COLO668 (cell line): ENCODE results near the gene GRIK4.

Source experiments
- DNase-seq: peaks from one replicate; lab custom pipeline; 2025; ENCODE audit not compliant: unreplicated experiment; lab: John Stamatoyannopoulos, UW

Gene GRIK4

DNA sequence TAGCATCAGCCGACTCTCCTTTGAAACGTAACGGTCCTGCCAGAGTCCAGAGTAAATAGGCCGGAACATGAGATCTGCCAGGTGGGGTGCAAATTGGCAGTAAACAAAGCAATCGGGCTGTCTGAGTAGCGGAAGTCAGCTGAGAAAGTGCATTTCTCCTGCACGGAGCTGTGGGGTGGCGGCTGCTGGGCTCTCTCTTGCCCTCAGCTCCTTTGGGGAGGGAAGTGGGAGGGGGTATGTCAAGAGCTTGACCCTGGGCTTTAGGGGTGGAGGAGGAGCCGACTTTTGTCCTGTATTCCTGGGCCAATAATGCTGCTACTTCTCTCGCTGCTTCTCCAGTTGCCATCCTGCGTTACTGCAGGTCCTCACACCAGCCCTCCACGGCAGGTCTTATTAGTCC, 11.6 kb downstream of the GRIK4 start:
- peak; percentile 25 for DNase-seq

DNA sequence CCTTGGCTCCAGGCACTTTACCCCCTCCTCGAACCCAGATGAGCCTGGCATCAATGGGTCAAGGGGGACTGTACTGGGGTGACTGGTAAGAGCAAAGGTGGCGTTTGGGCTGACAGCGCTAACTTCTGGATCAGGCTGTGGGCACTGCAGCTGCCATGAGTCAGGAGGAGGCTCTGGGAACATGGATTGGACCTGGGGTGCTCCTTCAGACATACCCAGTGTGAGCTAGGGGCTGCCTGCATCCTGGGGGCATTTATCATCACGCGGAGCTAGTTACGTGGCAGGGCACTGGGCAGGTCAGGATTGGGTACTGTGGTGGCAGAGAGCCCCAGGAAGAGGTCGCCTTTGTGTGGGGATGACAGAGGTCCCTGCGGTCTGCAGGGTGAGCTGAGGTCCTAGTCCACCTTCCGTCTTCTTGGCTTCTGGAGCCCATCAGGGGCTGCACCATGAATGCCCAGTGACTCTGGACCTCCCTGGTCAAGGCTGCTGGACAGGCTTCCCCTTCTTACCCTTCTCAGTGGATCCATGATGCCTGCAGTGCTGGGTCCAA, 13.1 kb downstream of the GRIK4 start:
- DNase-seq = no peak

DNA sequence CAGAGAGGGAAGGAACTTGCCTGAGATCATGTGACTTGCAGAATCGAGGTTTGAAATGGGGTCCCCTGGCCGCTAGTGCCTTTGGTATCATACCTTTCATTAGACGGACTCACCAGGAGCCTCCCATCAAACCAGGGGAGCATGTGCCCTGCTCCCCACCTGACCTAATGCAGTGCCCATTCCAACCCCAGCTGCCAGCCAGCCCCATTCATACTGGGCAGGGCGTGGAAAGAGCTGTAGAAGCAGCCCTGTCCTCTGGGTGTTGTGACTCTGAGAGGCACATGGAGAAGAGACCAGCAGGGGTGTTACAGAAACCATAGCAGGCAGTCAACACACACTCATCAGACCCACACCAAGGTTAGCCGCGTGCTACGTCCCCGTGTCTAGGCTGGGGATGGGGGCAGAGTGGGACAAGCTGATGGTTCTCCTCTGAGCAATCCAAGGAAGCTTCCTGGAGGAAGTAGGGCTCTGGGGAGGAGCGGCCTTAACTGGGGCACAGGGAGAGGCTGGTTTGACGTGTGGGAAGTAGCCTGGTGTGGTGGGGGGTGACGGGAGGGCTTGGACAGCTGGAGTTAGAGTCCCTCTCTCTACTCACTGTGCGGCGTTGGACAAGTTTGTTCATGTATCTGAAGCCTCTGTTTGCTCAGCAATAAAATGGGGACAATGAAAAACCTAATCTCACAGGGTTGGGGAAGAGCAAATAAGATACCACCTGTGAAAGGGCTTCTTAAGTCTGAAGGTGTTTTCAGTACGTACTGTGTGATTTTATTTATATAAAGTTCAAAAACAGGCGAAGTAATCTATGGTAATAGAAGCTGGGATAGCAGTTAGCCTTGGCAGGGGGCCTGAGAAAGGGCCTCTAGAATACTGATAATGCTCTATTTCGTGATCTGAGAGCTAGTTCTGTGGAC, 14.0 kb downstream of the GRIK4 start:
- peak; percentile 32 for DNase-seq

DNA sequence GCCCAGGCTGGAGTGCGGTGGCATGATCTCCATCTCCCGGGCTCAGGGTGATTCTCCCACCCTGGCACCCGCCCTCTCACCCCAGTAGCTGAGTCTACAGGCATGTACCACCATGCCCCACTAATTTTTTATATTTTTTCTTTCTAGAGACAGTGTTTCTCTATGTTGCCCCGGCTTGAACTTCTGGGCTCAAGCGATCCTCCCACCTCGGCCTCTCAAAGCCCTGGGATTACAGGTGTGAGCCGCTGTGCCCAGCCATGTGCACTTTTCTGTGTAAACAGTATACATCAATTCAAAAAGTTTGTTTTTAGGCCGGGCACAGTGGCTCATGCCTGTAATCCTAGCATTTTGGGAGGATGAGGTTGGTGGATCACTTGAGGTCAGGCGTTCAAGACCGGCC, 14.7 kb downstream of the GRIK4 start:
- no peak for DNase-seq

DNA sequence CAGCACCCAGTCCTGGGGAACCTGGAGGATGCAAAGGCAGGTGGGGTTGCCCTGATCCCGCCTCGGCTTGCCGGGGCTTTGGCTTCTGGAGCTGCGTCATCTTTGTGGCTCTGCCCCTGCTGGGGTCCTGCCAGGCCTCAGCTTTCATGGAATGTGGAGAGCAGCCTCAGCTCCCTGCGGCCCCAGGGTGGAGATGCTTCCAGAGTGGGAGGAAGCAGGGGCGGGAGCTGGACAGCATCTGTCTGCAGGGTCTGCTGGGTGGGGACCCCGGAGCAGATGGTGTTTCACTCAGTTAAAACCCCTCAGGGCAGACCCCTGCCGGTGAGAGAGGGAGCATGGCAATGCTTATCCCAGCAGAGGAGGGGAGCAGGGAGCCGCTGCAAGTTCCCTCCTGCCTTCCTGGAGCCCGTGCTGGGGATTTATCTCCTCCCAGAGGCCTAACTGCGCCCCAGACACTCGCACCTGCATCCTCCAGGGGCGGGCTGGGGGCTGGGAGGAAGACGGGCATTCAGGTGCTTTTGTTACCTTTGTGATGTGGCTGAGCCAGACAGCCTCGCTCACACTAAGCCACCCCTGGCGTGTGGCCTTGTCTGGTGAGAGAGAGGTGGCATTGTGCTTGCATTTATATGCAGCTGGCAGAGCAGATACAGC, 15.7 kb downstream of the GRIK4 start:
- peak; percentile 44 for DNase-seq

DNA sequence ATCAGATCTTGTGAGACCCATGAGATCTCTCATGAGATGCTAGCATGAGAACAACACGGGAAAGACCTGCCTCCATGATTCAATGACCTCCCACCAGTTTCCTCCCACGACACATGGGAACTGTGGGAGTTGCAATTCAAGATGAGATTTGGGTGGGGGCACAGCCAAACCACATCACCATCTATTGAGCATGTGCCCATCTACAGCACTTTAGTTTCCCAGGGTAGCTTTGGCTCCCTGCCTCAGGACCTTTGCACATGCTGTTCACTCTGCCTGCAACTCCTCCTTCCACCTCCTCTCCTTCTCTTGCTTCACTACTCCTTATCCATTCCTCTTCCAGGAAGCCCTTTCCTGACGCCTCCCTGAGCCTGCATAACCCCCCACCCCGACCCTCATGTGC, 17.2 kb downstream of the GRIK4 start:
- no peak for DNase-seq

DNA sequence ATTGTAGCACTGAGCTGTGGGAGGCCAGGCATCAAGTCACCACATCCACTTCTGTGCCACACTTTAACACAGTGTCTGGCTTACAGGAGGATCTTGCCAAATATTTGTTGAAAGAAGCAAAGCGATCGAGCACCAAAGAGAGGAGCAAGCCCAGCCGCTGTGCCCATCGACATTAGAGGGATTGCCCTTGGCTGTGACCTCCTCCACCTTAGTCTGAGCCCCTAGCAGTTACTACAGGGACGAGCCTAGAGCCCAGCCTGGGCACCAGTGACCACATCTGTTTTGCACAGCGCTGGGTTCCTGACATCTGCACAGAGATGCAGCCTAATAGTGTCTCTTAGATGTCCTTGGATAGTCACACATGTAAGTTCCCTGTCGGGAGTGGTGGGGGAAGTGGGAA, 17.7 kb downstream of the GRIK4 start:
- DNase-seq = no peak

DNA sequence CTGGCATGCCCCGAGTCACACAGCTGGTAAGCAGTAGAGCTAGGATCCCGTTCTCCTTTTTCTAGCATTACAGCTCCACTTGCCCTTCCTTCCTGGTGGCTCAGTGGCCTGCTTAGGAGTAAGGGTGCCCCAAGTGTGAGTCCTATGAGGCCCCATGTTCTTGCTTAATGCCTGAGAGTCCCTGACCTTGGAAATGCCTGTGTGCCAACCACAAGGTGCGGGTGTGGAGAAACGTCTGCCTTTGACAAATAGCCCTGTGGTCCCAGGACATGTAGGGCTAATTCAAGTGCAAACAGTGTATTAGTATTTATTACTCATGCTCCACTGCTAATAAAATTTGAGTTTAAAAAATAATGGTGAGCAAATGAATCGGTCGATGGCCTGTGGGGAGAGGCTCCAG, 18.4 kb downstream of the GRIK4 start:
- DNase-seq = no peak

DNA sequence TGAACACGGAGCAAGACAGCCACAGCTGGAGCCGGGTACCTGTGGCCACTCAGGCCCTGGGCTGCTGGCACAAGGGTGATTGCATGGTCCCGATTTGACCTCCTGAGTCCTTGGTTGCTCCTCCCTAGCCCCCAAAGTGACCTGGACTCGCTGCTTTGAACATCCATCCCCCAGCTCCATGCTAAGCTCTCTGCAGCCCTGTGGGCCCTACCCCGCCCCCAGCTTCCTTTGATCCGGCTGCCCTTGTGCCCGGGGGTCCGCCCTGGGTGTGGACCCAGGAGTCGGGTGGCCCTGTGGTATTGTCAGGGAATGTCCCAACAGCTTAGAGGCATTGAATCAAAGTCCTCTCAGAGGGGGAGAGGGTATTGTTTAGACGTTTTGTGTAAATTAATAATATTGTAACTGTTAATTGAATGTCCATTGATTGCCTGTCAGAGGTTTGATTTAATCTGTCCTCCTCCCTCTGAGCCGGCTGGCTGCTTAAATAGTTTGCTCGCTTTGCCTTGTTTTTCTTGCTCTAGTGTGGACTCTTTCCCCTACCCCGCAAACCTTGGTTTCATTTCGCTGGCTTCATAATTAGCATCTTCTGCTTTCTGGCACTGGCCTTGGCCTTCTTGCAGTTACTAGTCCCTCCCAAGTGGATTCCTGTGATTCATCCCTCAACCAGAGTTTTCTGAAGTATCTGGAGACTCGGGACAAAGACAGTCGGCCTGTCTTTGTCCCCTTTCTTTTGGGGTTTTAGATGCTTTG, 20.7 kb downstream of the GRIK4 start:
- DNase-seq = no peak

DNA sequence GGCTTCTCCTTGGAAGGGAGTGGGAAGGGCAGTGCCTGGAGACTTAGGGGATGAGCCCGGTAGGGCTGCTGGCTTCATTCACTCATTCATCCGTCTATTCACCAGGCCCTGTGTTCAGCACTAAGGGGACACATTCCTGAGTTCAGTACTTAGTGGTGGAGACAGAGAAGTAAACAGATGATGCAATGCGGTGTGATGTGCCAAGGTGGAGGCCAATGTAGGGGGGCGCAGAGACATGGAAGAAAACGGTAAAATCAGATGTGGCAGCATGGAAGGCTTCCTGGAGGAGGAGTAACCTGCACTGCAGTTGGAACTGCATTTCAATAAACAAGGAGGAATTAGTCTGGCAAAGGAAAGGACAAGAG, 21.3 kb downstream of the GRIK4 start:
- no peak for DNase-seq

DNA sequence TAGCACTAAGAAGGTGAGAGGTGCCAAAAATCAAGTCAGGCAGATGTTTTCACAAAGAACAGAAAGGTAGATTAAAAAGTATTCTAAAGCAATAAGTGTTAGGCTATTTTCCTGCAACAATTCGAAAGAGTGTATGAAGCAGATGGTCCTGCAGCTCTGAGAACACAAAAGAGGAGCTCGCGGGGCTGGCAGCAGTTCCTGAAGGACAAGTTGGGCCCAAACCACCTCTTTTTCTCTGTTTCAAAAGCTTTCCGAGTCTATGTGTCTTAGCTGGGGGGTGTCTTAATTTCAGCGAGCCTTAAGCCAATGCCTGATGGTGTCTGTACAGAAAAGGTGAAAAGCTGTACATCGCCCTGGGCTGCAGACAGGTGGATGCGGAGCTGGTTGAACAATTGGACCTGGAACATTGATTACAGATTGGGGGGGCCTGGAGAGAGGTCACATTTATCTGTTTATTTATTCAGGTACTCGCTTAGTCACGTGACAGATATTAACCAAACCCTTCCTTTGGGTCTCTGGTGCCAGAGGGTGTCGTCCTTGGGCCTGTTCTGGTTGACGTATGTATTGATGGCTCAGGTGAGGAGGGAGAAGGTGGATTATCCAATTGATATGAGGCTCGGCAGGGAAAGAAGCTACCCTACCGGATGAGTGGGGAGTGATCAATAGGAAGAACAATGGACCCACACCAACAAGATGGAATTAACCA, 24.7 kb downstream of the GRIK4 start:
- no peak for DNase-seq

DNA sequence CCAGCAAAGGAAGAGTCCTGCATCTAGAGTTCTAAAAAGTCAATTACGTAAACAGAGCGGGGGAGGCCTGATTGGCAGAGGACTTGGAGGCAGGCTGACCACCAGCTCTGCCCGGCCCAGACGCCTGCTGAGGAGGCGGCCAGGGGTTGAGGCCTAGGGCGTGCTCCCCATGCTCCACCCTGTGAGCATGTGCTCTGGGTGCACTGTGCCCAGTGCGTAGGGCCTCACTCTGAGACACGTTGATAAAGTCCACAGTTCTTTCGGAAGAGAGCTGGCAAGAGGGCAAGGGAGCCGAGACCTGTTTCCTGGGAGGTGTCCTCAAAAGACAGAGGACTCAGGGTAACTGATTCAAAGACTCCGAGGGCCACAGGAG, 25.2 kb downstream of the GRIK4 start:
- DNase-seq = no peak

DNA sequence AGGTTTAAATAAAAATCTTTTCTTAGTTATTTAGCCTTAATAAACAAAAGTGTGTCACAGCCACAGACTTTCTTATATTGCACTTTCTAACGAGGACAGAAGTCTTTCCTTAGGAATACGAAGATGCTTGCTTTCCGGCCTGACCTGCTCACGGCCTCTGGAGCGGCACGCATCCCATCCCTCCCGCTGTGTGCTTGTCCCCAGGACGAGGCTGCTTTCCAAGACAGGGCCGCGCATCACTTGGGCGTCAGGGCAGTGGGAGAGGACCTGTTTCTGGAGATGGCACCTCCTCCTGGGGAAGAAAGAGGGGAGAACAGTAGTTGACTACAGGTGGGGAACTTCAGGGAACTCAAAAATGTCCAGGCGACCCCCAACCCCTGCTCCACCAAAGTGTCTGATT, 26.4 kb downstream of the GRIK4 start:
- no peak for DNase-seq

DNA sequence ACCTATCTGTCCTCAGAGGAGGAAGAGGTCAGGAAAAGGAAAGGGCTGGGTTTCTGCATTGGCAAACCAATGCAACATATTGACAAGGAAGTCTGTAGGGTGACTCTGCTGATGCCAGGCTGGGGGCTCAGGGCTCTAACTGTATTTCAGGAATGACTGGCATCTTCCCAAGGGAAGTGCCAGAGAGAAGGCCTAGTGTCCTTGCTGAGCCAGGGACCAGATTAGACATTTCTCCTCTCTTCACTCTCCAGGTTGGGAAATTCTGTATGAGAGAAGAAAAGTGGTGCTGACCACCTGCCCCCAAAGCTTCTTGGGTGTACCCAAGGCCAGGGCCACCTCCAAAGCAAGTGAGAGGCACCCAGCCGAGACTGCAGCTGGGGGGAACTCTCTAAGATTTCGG, 27.2 kb downstream of the GRIK4 start:
- DNase-seq = no peak

DNA sequence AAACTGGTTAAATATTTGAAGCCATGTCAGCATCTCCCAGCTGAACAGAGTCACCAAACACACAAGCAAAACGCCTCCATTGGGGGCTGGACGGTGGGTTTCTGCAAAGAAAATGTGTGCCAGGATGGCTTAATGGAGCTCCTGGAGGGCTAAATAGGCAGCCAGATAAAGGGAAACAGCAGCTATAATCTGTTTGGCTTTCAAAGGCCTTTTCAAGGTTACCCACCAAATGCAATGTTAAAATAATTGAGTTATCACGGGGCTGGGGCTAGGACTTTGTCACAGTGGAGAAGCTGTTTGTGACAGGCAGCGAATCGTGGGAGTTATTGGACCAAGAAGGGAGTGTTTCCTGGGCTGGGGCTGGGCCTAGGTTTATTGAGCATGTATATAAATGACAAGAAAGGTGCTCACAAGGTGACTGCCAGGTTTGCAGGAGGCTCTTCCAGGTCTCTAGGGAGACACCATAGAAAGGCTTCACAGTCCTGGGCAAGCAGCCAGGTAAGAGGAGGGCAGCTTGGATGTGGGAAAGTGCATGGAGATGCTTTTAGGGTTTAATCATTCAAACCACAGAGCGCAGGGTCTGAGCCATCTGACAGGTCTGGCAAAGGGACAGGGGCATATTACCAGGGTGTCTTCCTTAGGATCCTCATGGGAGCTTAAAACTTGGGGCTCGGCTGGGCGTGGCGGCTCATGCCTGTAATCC, 28.3 kb downstream of the GRIK4 start:
- no peak for DNase-seq

DNA sequence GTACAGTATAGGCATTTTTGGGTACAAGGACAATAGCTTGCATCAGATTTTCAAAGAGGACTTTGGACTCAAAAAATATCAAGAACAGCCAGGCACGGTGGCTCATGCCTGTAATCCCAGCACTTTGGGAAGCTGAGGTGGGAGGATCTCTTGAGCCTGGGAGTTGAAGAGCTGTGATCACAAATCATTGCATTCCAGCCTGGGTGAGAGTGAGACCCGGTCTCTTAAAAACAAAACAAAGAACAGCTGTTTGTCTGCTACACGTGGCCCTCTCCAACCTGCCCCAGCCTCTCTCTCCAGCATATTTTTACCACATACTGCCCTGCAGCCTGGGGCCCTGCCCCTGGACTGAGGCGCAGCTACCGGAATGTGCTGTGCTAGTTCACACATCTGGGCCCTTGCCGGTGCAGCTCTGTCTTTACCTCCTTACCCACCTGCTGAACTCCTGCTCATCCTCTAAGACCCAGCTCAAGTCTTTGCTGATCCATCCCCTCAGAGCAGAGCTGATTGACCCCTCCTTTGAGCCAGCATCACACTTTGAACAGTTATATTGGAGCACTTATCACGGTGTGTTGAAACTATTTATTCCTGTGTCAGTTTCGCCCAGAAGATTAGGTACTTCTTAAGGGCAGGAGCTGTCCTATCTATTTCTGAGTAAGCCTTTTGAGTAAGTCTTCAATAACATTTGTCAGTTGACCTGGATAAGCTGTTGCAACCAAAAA, 29.4 kb downstream of the GRIK4 start:
- DNase-seq = no peak

DNA sequence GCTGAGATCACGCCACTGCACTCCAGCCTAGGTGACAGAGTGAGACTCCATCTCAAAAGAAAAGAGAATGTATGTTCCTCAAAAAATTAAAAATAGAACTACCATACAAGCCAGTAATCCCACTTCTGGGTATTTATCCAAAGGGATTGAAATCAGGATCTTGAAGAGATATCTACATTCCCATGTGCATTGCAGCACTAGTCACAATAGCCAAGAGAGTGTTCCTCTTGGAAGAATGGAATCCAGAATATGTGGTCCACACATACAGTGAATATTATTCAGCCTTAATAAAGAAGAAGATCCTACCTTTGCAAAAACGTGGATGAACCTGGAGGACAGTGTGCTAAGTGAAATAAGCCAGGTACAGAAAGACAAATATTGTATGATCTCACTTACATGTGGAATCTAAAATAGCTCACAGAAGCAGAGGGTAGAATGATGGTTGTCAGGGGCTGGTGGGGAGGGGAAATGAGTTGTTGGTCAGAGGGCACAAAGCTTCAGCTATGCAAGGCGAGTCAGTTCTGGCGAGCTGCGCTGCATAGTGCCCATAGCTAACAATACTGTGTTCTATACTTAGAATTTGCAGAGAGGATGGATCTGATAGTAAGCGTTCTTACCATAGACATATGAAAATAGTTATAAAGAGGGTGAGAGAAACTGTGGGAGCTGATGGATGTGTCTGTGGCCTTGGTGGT, 32.1 kb downstream of the GRIK4 start:
- DNase-seq = no peak

DNA sequence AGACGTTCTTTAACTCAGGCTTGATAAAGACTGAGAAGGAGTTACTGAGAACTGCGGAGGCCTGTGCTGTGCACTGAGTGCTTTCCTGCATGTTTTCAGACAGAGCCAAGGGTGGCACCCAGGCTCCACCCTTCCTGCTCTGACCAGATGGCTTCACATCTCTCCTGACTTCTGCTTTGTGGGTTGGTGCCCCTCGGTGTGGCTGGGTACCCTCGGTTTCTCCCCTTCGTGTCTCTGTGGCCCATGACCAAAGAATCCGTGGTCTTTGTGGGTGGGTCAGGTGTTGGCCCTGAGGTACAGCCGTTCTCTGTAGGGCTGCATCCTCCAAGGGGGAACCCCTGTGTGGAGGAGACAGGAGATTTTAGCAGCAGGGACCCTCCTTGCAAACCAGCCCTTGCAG, 34.3 kb downstream of the GRIK4 start:
- DNase-seq = no peak
